B cell (primary cell): ENCODE measurements around the gene IFNA13.

Source experiments
- EZH2 ChIP-seq: IDR thresholded peaks from 2 replicates; pipeline ENCODE4 v1.6.1; 2012; ENCODE audit warnings: borderline replicate concordance, low read depth, mild to moderate bottlenecking, moderate library complexity, low read length; ENCODE audit not compliant: insufficient read depth, poor library complexity, severe bottlenecking
- TF ChIP-seq, protein P1 (sequence below): fragments of 200-600 bp; IDR thresholded peaks from one replicate; pipeline ENCODE4 v1.8.0; 2022; ENCODE audit warnings: antibody characterized with exemption, mild to moderate bottlenecking

DNA sequence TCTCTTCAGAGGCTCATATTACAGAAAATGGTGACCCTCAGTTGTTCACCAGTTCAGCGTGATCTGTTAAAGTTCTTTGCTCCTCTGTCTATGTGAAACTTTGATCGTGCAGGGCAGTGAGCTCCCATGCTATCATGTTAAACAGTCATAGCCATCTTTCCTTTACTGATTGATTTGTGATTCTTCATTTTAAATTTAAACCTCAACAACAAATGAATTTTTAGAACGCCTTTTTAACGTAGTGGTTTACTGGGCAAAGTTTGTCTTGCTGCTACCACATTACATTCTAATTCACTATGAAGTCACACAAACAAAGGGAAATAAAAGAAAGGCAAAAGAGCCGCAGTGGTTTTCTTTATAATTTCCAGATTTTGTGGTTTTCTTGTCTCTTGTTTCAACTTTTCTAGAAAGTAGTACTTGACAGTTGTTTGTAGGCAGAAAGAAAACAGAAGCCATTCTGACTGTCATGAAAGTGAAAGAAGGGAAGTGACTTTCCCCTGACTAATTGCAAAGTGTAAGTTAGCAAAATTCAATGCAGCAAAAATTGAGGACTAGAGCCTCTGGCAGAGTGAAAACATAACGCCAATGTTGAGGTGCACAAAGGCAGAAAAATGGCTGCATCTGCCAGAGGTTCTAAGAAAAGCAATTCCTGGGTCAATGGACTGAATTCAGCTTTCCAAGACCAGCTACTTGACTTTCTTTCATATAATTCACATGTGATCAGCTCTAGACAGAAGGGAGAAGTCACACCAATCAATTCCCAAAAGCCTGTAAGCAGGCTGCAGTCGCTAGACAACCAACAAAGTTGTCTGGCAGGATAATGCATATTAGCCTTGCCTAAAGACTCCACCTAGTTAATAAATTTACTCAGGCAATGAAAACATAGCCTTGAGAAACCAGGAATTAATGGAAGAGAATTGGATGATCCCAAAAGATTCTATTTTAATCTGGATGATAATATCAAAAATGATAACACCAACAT, 10.1 kb downstream of the IFNA13 start:
- TF ChIP-seq, protein P1, sequence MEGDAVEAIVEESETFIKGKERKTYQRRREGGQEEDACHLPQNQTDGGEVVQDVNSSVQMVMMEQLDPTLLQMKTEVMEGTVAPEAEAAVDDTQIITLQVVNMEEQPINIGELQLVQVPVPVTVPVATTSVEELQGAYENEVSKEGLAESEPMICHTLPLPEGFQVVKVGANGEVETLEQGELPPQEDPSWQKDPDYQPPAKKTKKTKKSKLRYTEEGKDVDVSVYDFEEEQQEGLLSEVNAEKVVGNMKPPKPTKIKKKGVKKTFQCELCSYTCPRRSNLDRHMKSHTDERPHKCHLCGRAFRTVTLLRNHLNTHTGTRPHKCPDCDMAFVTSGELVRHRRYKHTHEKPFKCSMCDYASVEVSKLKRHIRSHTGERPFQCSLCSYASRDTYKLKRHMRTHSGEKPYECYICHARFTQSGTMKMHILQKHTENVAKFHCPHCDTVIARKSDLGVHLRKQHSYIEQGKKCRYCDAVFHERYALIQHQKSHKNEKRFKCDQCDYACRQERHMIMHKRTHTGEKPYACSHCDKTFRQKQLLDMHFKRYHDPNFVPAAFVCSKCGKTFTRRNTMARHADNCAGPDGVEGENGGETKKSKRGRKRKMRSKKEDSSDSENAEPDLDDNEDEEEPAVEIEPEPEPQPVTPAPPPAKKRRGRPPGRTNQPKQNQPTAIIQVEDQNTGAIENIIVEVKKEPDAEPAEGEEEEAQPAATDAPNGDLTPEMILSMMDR: no peak
- TF ChIP-seq EZH2: no peak
